DMS153 (cell line): ENCODE measurements around the gene TRIM47.
"Not testable (repeated sequence)": the region's sequence is repeated elsewhere in the genome, so short reads cannot be mapped to it uniquely, and the experiment has no call there.

Source experiments
- DNase-seq: peaks from one replicate; lab custom pipeline; 2025; lab: John Stamatoyannopoulos, UW

The TRIM47 gene

DNA sequence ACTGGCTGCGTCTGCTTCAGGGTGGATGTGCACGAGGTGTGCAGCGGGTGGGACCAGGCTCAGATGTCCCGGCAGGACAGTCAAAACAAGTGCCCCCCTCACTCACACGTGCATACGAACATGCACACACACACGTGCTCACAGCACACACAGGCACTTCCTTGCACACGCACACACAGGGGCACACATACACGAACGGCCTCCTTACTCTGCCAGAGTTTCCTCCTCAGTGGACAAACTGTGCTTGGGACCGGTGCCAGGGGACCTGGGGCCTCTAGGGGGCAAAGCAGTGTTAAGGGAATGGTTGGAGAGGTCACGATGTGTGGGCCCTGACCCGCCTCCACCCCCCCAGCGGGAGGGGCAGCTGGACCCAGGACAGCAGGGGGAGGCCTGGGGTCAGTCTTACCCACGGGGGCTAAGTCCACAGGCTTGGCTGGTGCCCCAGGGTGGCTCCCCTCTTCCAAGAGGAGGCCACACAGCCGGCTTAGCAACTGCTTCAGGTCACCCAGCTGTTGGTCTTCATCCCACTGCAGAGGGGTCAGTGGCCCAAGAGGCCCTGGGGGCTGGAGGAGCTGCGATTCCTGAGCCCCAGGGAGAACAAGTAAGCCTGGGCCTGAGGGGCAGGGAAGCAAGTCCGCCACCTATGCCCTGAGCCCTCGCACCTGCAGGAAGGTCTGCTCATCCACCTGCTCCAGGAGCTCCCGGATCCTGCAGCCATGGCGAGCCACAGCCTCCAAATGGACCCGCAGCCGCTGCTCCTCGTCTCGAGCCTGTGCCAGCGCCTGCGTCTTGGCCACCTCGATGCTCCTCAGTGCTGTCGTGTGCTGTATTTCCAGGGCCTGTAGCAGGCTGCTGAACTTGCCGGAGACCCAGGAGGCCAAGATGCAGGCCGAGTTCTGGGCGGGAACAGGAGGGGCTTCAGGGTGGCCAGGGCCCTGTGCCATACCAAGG is 13.5 kb upstream of the TRIM47 start:
- no peak for DNase-seq

DNA sequence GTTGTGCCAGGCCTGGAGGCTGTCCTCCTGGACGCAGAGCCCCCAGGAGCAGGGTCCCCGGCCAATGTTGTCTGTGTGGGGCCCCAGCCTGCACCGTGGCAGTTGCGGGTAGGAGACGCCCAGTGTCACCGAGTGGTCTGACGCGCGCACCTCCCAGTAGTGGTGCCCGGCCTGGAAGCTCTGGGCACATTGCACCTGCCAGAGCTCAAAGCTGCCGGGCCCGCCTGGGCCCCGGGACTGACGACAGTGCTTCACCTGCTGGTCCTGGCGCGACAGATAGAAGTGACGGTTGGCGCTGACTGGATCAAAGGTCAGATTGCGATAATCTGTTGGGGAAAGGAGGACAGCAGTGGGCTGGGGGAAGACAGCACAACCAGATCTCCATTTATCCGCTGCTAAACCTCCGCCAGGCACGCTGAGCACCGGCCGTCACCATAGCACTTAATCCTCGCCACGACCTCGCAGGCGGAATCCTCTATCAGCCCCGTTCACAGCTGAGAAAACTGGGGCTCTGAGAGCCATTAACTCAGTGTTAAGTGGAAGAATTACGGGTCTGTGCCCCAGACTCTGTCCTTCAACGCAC is 12.7 kb upstream of the TRIM47 start:
- no peak for DNase-seq

DNA sequence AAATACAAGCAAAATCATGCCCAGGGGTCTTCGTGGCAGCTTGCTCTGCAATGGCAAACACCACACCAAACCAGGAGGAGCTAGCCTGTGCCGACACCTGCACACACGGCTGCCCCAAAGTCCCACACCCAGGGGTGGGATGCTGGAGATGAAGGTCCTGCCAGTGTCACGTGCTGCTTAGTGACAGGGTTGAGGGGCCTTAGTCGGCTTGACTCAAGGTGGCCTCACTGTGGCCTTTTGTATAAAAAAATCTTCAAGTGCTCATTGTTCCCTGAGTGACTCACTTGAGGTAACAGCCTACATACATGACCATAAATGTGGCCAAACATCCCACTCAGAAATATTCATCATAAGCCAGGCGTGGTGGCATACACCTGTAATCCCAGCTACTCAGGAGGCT is 11.1 kb upstream of the TRIM47 start:
- DNase-seq, result no peak

DNA sequence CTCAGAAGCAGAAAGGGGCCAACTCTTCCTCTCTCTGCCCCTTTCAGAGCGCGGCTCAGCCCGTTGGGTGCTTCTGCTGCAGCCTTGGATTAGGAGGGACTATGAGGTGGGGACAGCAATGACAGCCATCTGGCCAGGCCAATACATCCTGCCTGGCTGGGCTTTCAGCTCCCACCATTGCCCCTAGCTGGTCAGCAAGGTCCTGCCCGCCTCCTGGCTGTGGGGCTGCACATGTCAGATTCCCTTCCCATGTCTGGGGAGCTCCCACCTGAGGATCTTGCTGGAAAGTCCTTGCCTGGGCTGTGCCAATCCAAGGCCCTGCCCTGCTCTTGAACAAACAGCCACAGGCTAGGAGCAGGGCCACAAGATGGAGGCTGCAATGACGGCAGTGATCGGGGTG is 10.1 kb upstream of the TRIM47 start:
- no peak for DNase-seq

DNA sequence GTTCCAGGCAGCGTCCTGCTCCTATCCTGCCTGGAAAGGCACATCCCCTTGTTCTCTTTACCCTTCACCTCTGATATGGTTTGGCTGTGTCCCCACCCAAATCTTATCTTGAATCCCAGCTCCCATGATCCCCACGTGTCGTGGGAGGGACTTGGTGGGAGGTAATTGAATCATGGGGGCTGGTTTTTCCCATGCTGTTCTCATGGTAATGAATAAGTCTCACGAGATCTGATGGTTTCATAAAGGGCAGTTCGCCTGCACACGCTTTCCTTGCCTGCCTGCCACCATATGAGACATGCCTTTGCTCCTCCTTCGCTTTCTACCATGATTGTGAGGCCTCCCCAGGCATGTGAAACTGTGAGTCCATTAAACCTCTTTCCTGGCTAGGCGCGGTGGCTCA is 7.5 kb upstream of the TRIM47 start:
- DNase-seq, result not testable (repeated sequence)

DNA sequence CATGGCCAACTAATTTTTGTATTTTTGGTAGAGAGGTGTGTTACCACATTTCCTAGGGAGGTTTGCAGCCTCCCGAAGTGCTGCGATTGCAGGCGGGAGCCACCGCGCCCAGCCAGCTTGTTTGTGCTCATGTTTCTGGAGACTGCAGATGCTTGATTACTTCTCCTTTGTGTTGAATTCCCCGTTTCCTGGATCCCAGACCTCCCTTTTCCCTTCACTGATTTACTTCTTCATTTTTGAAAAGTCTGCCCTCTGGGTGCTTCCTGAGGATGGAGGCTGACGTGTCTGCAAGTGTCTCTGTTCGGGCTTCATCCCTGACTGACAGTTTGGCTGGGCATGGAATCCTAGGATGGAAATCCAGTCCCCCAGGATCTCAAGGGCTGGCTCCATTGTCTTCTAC is 7.0 kb upstream of the TRIM47 start:
- DNase-seq, result no peak

DNA sequence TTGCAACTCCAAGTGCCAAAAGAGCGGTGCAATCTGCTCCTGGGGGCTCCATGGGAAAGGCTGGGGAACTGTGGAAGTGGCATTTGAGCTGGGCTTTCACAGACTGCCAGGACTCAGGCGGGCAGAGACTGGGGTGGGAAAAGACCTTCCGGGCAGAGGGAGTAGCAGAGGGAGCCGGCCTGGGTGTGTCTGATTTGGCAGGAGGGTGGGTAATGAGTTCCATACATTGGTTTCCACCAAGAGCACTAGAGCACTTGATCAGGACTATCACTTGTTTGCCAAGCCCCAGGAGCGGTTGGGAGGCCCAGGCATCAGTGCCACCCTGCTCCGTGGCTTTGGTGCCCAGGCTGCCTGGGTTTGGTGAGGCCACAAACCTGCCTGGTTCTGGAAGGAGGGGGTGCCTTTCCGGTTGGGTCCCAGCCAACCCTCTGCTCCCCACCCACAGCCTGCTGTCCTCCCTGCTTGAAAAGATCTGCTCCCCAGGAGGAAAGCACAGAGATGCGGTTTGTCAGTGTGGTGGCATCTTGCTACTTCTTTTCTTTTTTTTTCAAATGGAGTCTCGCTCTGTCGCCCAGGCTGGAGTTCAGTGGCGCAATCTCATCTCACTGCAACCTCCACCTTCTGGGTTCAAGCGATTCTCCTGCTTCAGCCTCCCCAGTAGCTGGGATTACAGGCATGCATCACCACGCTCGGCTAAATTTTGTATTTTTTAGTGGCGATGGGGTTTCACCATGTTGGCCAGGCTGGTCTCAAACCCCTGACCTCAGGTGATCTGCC is 3.5 kb upstream of the TRIM47 start:
- DNase-seq, result no peak

DNA sequence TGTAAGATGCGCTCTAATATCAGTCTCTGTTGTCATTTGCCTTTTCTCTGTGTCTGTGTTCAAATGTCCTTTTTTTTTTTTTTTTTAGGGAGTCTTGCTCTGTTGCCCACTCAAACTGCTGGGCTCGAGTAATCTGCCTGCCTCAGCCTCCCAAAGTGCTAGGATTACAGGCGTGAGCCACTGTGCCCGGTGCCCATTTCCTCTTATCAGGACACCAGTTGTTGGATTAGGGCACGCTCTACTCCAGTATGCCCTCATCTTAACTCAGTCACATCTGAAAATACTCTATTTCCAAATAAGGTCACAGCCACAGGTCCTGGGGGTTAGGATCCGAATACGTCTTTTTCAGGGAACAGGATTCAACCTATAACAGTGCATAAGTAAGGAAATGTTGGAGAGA is 1.9 kb upstream of the TRIM47 start:
- no peak for DNase-seq

DNA sequence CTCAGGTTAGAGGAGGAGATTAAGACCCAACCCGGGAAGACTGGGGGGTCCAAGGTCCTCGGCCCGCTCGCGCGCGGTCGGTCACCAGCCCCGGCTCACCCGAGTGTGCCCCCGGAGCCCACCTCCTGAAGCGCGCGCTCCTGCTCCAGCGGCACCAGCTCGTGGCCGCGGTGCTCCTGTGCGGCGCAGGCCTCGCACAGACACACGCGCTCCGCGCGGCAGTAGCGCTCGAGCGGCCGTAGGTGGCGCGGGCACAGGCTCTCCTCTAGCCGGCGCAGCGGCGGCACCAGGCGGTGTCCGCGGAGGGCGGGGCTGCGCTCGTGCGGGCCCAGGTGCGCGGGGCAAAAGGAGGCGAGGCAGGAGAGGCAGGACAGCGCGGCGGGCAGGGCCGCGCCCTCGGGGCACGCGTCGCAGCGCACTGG is 618 bp downstream of the TRIM47 start:
- DNase-seq, result peak; percentile 27

DNA sequence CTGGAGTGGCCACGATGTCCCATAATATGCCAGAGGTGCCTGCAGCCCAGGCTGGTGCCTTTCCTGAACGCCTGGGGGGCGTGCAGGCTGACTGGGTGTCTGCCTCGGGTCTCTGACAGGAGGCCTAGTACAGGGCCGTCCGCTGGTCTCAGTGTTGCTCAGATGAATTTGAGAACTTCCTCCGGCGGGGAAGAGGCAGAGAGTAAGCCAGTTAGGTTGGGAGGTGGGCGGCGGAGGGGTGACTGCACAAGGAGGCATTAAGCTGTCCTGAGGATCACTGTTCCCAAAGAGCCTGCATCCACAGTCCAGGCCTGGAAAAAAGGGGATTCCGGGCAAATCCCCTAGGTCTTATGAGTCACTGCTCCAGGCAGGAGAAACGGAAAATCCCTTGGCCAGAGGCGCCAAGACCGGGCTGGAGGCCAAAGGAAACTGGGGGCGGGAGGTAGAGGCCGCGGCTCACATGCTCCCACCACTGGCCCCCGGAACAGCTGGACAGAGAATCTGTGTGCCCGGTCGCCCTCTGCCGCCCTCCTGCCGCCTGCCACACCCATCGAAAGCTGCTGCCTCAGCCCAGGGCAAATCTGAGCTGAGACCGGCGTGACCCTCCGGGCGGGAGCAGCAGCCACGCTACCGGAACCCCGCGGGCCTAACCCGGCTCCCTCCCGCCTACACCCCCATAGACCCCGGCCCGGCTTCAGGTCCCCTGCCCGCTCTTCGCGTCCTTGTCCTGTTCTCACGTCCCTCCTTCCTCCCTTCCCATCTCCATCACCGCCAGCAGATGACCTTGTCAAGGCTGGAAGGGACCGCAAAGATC is 1.2 kb downstream of the TRIM47 start:
- no peak for DNase-seq

DNA sequence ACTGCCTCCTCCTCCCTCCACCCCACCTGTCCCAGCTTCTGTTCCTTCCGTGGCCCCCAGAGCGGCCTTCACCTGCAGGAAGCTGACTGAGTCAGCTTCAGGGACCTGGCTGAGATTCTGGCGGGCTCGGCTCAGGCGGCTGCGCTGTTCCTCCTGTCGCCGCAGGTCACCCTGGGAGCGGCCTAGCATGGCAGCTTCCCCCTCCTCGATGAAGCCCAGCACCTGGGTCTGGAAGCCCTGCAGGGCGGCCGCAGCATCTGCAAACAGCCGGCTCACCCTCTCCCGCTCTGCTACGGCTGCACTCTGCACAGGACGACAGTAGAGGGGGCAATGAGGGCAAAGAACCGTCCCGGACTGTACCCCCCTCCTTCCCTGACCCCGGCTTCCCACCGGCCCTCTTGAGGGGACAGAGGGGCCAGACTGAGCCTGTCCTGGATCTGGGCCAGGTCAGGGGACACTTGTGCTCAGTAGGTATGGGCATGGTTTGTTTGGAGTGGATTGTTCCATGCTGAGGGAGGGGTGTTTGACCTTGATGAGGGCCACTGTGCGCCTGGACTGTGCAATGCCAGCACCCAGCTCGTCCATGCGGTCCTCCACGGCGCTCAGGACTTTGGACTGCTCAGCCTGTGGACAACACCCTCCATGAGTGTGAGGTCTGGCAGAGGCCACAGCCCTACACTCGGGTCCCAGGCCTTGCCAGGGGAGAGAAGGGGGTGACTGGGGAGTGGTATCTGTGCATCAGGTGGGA is 2.0 kb downstream of the TRIM47 start:
- DNase-seq, result peak; percentile 92

DNA sequence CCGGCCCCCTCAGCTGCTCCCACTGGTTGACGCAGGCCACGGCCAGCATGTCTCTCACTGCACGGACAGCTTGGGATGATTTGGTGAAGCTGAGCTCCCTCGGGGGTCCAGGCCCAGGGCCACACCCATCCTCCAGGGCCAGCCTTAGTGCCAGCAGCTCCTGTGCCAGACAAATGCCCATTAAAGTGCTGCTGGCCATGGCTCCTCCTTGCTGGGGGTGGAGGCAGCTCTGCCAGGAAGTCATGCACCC is 2.5 kb downstream of the TRIM47 start:
- DNase-seq, result no peak

DNA sequence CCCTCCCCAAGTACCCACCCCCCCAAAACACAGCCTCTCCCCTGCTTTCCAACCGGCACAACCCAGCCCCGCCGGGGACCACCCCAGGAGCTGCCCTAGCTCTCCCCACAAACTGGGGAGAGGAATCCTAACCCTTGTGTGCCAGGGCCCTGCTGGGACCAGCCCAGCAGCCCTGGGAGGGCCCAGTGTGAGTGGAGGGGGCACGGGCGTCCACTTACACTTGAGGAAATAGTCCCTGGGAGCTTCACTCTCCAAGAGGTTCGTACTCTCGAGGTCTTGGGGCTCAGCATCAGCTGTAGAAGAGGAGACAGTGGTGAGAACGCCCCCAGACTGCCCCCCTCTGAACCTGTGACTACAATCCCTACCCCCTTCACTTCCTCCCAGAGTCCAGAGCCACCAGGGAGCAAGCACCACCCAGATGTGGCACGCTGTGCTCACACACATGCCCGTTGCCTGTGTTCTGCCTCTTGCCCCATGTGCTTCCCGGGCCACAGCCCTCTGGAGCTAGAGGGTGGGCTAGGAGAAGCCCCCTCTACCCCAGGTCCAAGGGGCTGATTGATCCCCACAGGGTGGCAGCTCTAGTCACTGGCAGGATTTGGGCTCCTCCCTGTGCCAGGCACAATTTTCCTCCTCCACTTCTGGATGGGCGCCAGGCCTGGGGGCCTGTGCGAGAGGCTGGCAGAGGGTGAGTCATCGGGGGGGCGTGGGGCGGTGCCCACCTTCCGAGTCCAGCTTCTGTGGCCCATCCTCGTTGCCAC is 3.0 kb downstream of the TRIM47 start:
- no peak for DNase-seq

DNA sequence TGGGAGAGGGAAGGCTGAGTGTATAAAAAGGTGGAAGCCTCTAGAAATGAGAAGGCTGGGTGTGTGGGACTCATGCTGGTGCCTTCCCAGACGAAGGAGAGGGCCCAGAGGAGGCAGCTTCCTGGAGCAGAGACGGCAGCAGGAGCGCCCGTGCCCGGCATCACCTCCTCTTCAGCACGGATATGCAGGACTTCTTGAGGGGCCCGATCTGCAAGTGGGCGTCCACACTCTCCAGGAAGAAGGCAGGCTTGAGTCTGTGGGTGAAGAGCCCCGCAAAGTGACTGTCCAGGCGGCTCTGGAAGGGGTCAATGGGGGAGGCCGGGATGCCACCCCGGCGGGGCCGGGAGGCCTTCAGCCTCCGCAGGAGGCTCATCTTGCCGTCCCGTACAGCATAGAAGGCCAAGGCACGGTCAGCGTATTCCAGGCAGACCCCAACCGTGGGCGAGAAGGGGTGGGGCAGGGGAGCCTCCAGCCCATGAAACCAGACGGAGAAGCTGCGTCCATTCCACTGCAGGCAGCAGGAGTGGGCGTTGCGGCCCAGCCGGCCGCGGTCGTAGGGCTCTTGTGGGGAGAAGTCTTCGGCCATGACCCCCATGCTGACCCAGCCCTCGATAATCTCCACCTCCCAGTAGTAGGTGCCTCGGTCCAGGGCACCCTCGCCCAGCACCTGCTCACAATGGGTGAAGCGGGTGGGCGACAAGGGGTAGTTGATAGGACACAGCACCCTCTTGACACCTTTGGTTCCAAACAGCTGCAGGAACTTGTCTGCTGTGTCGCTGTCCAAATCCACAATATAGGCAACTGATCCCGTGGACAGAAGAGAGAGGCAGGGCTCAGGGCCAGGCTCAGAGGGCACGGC is 3.8 kb downstream of the TRIM47 start:
- DNase-seq, result no peak

DNA sequence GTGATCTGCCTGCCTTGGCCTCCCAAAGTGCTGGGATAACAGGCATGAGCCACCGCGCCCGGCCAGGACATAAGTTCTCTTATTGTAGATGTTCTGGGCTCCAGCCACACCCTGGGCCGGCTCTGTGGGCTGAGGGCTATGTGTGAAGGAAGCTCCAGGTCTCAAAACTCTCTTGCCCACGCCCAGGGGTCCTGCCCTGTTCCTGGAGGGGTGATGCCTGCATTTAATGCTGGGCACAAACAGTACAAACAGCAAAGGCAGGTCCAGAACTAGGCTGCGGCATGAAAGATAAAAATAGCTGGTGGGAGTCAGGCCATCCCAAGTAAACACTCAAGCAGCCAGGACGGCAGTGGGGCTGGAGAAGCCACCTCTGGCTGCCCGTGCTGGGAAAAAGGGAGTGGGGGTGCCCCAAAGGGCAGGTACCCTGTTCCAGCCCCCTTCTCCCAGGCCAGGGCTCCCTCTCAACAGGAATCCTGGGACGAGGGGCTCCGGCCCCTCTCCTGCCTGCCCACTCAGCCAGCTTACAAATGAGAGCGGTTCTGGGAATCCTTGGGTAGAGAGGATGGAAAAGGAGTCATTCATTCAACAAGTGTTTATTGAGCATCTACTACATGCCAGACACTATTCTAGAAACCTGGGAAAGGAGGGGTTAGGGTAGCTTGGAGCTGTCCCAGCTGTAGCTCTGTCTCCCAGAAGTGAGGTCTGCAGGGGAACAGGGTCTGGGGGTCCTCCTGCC is 4.6 kb downstream of the TRIM47 start:
- DNase-seq, result no peak

DNA sequence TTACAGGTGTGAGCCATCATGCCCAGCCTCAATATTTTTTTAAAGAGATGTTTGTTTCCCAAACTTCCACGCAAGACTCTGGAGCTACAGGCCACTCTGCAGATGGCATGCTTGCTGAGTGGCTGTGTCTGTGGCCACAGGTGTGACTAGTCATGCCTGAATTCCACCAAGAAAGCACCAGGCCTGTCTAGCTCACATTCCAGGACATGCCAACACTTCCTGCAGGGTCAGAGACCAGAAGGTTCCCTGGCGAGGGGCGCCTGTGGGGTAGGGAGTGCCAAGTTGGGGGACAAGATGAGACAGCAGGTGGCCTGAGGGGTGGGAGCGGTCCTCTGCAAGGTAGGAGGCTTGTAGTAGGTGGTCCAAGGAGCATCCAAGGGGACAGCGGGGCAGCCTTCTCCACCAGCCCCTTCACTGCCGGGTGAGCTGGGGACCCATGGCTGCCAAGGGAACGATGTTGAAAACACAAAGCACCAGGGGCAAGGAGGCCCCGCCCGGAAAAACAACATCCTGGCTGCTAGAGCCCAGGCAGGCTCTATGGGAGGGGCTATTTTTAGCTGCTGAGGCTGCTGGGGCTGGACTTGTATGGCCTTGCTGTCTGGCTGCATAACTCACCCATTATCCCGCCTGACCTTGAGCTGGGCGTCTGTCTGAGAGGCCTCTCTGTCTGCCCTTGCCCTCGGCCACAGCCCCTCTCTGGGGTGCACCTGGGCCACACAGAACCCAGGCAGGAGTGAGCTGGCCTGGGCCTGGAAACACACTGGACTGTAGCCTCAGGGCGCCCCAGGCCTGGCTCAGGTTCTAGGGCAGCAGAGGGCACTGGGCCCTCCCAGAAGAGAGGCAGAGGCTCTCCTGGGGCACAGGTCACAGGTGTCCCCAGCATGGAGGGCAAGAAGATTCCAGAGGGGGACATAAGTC is 5.7 kb downstream of the TRIM47 start:
- DNase-seq, result peak; percentile 54

DNA sequence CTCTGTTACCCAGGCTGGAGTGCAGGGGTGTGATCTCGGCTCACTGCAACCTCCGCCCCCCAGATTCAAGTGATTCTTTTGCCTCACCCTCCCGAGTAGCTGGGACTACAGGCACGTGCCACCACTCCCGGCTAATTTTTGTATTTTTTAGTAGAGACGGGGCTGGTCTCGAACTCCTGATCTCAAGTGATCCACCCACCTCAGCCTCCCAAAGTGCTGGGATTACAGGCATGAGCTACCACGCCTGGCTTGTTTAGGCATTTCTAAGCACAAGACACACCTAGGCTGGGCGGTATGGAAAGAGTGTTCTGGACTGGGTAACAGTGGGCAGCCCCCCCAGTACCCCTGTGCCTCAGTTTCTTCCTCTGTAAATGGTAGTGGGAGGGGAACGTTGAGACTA is 8.2 kb downstream of the TRIM47 start:
- not testable (repeated sequence) for DNase-seq
